HepG2 (cell line): ENCODE data around the gene PALM3.

Source experiments
- FOXA1 ChIP-seq, 2 experiments: fragments of 450-650 bp in 1 of 2; sonication (generic) in 1 of 2; formaldehyde crosslinking in 1 of 2; IDR thresholded peaks; 2 replicates each; pipeline versions ENCODE4 v1.4.0 to v1.6.1; 2016 to 2020; ENCODE audit warnings: missing genetic modification reagents in 1 of 2
- GLI4 ChIP-seq: sonication (generic); formaldehyde crosslinking; IDR thresholded peaks from 2 replicates; pipeline ENCODE4 v1.5.1; 2020; ENCODE audit warnings: missing genetic modification reagents, mild to moderate bottlenecking, moderate library complexity, borderline replicate concordance
- RFX5 ChIP-seq: IDR thresholded peaks from 2 replicates; pipeline ENCODE4 v1.6.1; 2011; ENCODE audit warnings: low read depth, low read length, improper control_type of control experiment
- SIN3A ChIP-seq: IDR thresholded peaks from 2 replicates; pipeline ENCODE4 v1.6.1; 2011; ENCODE audit warnings: low read depth, mild to moderate bottlenecking, control low read depth, low read length, borderline replicate concordance
- TF ChIP-seq, protein P1 (sequence below): sonication (generic); formaldehyde crosslinking; IDR thresholded peaks from 2 replicates; pipeline ENCODE4 v1.5.0; 2020; ENCODE audit warnings: mild to moderate bottlenecking, missing genetic modification reagents, moderate library complexity

DNA sequence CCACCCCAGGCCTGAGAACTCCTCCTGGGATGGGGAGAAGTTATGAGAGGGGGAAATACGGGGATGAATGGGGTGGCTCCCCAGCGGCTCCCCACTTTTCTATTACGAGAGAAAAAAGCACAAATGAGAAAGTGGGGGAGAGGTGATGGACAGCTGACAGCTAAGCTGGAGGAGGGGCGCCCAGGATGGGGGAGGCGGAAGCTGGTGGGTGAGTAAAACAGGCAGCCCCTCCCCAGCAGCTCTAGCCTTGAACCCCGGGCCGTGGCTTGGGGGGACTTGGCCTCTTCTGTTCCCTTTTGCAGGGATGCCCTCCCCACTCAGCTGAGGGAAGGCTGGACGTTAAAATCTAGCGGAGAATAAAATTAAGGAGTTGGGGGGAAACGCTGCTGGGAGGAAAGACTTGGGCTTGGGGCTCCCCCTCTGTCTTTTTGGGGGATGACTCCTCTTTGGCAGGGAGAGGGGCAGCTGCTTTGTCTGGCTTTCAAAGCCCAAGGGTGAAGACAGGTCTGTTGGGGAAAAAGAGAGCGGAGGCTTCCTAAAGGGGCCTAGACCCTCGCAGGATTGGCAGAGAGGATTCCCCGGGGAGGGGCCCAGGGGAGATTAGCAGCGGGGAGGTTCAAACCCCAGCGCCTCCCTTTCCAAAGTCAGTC lies 30.1 kb upstream of the PALM3 start:
- TF ChIP-seq GLI4 = no peak
- TF ChIP-seq, protein P1, sequence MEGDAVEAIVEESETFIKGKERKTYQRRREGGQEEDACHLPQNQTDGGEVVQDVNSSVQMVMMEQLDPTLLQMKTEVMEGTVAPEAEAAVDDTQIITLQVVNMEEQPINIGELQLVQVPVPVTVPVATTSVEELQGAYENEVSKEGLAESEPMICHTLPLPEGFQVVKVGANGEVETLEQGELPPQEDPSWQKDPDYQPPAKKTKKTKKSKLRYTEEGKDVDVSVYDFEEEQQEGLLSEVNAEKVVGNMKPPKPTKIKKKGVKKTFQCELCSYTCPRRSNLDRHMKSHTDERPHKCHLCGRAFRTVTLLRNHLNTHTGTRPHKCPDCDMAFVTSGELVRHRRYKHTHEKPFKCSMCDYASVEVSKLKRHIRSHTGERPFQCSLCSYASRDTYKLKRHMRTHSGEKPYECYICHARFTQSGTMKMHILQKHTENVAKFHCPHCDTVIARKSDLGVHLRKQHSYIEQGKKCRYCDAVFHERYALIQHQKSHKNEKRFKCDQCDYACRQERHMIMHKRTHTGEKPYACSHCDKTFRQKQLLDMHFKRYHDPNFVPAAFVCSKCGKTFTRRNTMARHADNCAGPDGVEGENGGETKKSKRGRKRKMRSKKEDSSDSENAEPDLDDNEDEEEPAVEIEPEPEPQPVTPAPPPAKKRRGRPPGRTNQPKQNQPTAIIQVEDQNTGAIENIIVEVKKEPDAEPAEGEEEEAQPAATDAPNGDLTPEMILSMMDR (CRISPR knock-in tag) = no peak
- no peak for TF ChIP-seq RFX5
- TF ChIP-seq FOXA1 (IDR thresholded peaks at IDR 0.05) = no peak
- TF ChIP-seq FOXA1 (CRISPR knock-in tag; IDR thresholded peaks at IDR 0.05) = no peak
- TF ChIP-seq SIN3A = no peak
